ENCODE results near the gene BRAT1.

- no peak for TF ChIP-seq POLR2AphosphoS5 (IDR thresholded peaks at IDR 0.05)
- no peak for TF ChIP-seq EP300 (IDR thresholded peaks at IDR 0.05)
- no peak for TF ChIP-seq CTCF (IDR thresholded peaks at IDR 0.05)
- no peak for TF ChIP-seq POLR2A (IDR thresholded peaks at IDR 0.05)
Observed at GRCh38 chr7:2594599-2594998, 39.3 kb upstream of the BRAT1 start.
